HG03571 (cell line): ENCODE results near the gene SRSF12.

Source experiments
- ATAC-seq: cut with Tn5 transposase; IDR thresholded peaks from one replicate; pipeline ENCODE4 v1.9.1; 2021; ENCODE audit not compliant: unreplicated experiment

SRSF12 gene

GRCh38 chr6:89117211-89118108 lies at the start of gene SRSF12:
TSS of gene SRSF12 (minus strand) at chr6:89118071. CDS start at chr6:89117887, 184 bp downstream.
- ATAC-seq = no peak

GRCh38 chr6:89162047-89162371 lies 44.1 kb upstream of the SRSF12 start:
- no peak for ATAC-seq

GRCh38 chr6:89161326-89162046 lies 43.6 kb upstream of the SRSF12 start:
- no peak for ATAC-seq

- ATAC-seq = no peak
Measured at GRCh38 chr6:89160331-89161092, 42.6 kb upstream of the SRSF12 start.

GRCh38 chr6:89154131-89154530 lies 36.3 kb upstream of the SRSF12 start:
- no peak for ATAC-seq

GRCh38 chr6:89148016-89148750 lies 30.3 kb upstream of the SRSF12 start:
- ATAC-seq = no peak

- peak; percentile 29 for ATAC-seq
Measured at GRCh38 chr6:89146718-89147700, 29.1 kb upstream of the SRSF12 start.

- peak; percentile 69 for ATAC-seq
Measured at GRCh38 chr6:89145956-89146717, 28.3 kb upstream of the SRSF12 start, which contains the start of gene PM20D2. TSS of gene PM20D2 (plus strand) at chr6:89146055. CDS start at chr6:89146145, 90 bp downstream.

GRCh38 chr6:89145091-89145955 lies 27.5 kb upstream of the SRSF12 start:
- ATAC-seq = peak; percentile 40

- no peak for ATAC-seq
Measured at GRCh38 chr6:89144354-89144906, 26.6 kb upstream of the SRSF12 start.

GRCh38 chr6:89140347-89141156 lies 22.7 kb upstream of the SRSF12 start:
- no peak for ATAC-seq

- no peak for ATAC-seq
Measured at GRCh38 chr6:89139509-89140346, 21.9 kb upstream of the SRSF12 start.

GRCh38 chr6:89138173-89138572 lies 20.3 kb upstream of the SRSF12 start:
- no peak for ATAC-seq

- no peak for ATAC-seq
Measured at GRCh38 chr6:89134723-89135122, 16.9 kb upstream of the SRSF12 start.

GRCh38 chr6:89133981-89134380 lies 16.1 kb upstream of the SRSF12 start:
- no peak for ATAC-seq

GRCh38 chr6:89132057-89132456 lies 14.2 kb upstream of the SRSF12 start:
- ATAC-seq = no peak
